GM23338 (cell line): Measurements from ENCODE around the gene SH3PXD2B. TPM values are rescaled to one million over a fixed set of nuclear protein-coding genes. Genes with fewer than 3 reads are reported as not detected.
A peak's percentile ranks its signal among the peaks of the same experiment; 100 is the strongest.

Experiments
- ATAC-seq: fragments of 200-7000 bp; cut with Tn5 transposase; 3 replicates; pipeline ENCODE4 v1.9.1; 2020
- DNase-seq: peaks from one replicate; pipeline ENCODE4 v3.0.0-alpha.2; 2015; ENCODE audit warnings: low spot score
- H2AFZ ChIP-seq: fragments of 200-600 bp; sonication (generic); 2 replicates; pipeline ENCODE4 v1.8.0; 2016; ENCODE audit warnings: antibody characterized with exemption, mild to moderate bottlenecking, moderate library complexity
- H3F3A ChIP-seq: fragments of 200-600 bp; sonication (generic); replicated peaks from 2 replicates; pipeline ENCODE4 v1.8.0; 2017; ENCODE audit warnings: antibody characterized with exemption, mixed run types, low read depth
- H3K27ac ChIP-seq: fragments of 200-600 bp; sonication (generic); 2 replicates; pipeline ENCODE4 v1.6.1; 2016; ENCODE audit warnings: low read depth
- H3K27me3 ChIP-seq: fragments of 200-600 bp; sonication (generic); 2 replicates; pipeline ENCODE4 v1.8.0; 2016; ENCODE audit warnings: mild to moderate bottlenecking, mixed run types, moderate library complexity; ENCODE audit not compliant: insufficient read depth
- H3K36me3 ChIP-seq: fragments of 200-600 bp; sonication (generic); 2 replicates; pipeline ENCODE4 v1.8.0; 2016; ENCODE audit warnings: mild to moderate bottlenecking; ENCODE audit not compliant: insufficient read depth
- H3K4me1 ChIP-seq: fragments of 200-600 bp; sonication (generic); 2 replicates; pipeline ENCODE4 v1.8.0; 2016; ENCODE audit warnings: mild to moderate bottlenecking, moderate library complexity; ENCODE audit not compliant: insufficient read depth
- H3K4me2 ChIP-seq: fragments of 200-600 bp; sonication (generic); 2 replicates; pipeline ENCODE4 v1.7.1; 2017; ENCODE audit warnings: mixed run types
- H3K4me3 ChIP-seq: fragments of 200-600 bp; sonication (generic); 2 replicates; pipeline ENCODE4 v1.6.1; 2016; ENCODE audit warnings: mixed run types
- H3K79me2 ChIP-seq: fragments of 200-600 bp; sonication (generic); replicated peaks from 2 replicates; pipeline ENCODE4 v1.8.0; 2017; ENCODE audit warnings: mild to moderate bottlenecking; ENCODE audit not compliant: insufficient read depth
- H3K9me2 ChIP-seq: fragments of 200-600 bp; sonication (generic); 2 replicates; pipeline ENCODE4 v1.8.0; 2017; ENCODE audit not compliant: insufficient read depth
- H4K20me1 ChIP-seq: fragments of 200-600 bp; sonication (generic); replicated peaks from 2 replicates; pipeline ENCODE4 v1.8.0; 2017; ENCODE audit warnings: mild to moderate bottlenecking; ENCODE audit not compliant: insufficient read depth
- H3K27ac Mint-ChIP-seq: 2 replicates; pipeline ENCODE4 v1.8.0; 2020; ENCODE audit warnings: inconsistent platforms, mild to moderate bottlenecking, moderate library complexity, mixed read lengths
- H3K27me3 Mint-ChIP-seq: 3 replicates; pipeline ENCODE4 v1.8.0; 2022; ENCODE audit warnings: low read depth, mild to moderate bottlenecking, moderate library complexity, mixed read lengths, inconsistent platforms; ENCODE audit not compliant: insufficient read depth, poor library complexity
- H3K36me3 Mint-ChIP-seq: 3 replicates; pipeline ENCODE4 v1.8.0; 2021; ENCODE audit warnings: low read depth, mild to moderate bottlenecking, inconsistent platforms, moderate library complexity, mixed read lengths
- H3K4me1 Mint-ChIP-seq: 3 replicates; pipeline ENCODE4 v1.8.0; 2020; ENCODE audit warnings: mild to moderate bottlenecking, inconsistent platforms, mixed read lengths
- H3K4me3 Mint-ChIP-seq: 3 replicates; pipeline ENCODE4 v1.8.0; 2021; ENCODE audit warnings: moderate library complexity, mild to moderate bottlenecking, inconsistent platforms, mixed read lengths
- H3K9me3 Mint-ChIP-seq: 3 replicates; pipeline ENCODE4 v1.8.0; 2020; ENCODE audit warnings: moderate library complexity, mild to moderate bottlenecking, inconsistent platforms, mixed read lengths
- CREB1 ChIP-seq: fragments of 250-450 bp; sonication (Bioruptor Pico); IDR thresholded peaks from 2 replicates; pipeline ENCODE4 v1.5.0; 2020; ENCODE audit warnings: low read depth, mild to moderate bottlenecking, moderate library complexity
- ETS1 ChIP-seq: IDR thresholded peaks from 2 replicates; pipeline ENCODE4 v1.6.1; 2016; ENCODE audit warnings: antibody characterized with exemption
- EZH2 ChIP-seq: fragments of 200-600 bp; sonication (generic); IDR thresholded peaks from one replicate; pipeline ENCODE4 v1.8.0; 2017; ENCODE audit warnings: antibody characterized with exemption, mild to moderate bottlenecking, low read depth; ENCODE audit not compliant: unreplicated experiment
- EZH2phosphoT487 ChIP-seq: fragments of 200-600 bp; sonication (generic); IDR thresholded peaks from one replicate; pipeline ENCODE4 v1.8.1; 2018; ENCODE audit warnings: antibody characterized with exemption; ENCODE audit not compliant: unreplicated experiment
- JUNB ChIP-seq: IDR thresholded peaks from one replicate; pipeline ENCODE4 v1.6.1; 2016; ENCODE audit warnings: antibody characterized with exemption; ENCODE audit not compliant: unreplicated experiment
- NANOG ChIP-seq: IDR thresholded peaks from 2 replicates; pipeline ENCODE4 v1.6.1; 2016; ENCODE audit warnings: antibody characterized with exemption, borderline replicate concordance
- POLR2AphosphoS5 ChIP-seq: IDR thresholded peaks from 2 replicates; pipeline ENCODE4 v1.6.1; 2016; ENCODE audit warnings: antibody characterized with exemption, low read depth
- REST ChIP-seq: IDR thresholded peaks from one replicate; pipeline ENCODE4 v1.6.1; 2018; ENCODE audit warnings: antibody characterized with exemption; ENCODE audit not compliant: unreplicated experiment
- ZNF114 ChIP-seq: fragments of 250-450 bp; sonication (Bioruptor Pico); IDR thresholded peaks from 2 replicates; pipeline ENCODE4 v1.5.0; 2020; ENCODE audit warnings: mild to moderate bottlenecking, moderate library complexity
- ZNF331 ChIP-seq: fragments of 250-450 bp; sonication (Bioruptor Pico); IDR thresholded peaks from 2 replicates; pipeline ENCODE4 v1.5.0; 2020; ENCODE audit warnings: low read depth, mild to moderate bottlenecking, moderate library complexity
- ZNF462 ChIP-seq: fragments of 250-450 bp; sonication (Bioruptor Pico); IDR thresholded peaks from 2 replicates; pipeline ENCODE4 v1.5.0; 2020; ENCODE audit warnings: mild to moderate bottlenecking, moderate library complexity
- polyA plus RNA-seq: library from polyadenylated mRNA; unstranded; fragments of >200 nt; fragmentation: Nextera tagmentation; extraction: Ambion mirVana; gene quantifications from 2 replicates; pipeline ENCODE4 v1.2.1, GENCODE V29; 2016
- total RNA-seq: library from RNA; depleted of rRNA; stranded (reverse); fragments of >200 nt; shearing (Covaris generic); gene quantifications from 2 replicates; pipeline ENCODE4 v1.2.3, GENCODE V29; 2014
- TF ChIP-seq, protein P1 (sequence below), 2 experiments: fragments of 200-600 bp in 1 of 2; sonication (generic) in 1 of 2; conservative IDR thresholded peaks; 2 replicates each; pipeline versions ENCODE4 v1.5.1 to v1.6.1; 2016 to 2017; ENCODE audit warnings: antibody characterized with exemption in 2 of 2, low read depth in 2 of 2, mild to moderate bottlenecking in 2 of 2, moderate library complexity in 1 of 2

Gene SH3PXD2B
- total and polyA plus RNA-seq, 2 experiments from 2014 or later: 40.2 to 52.5 TPM

GRCh38 chr5:172315587-172316493, 138.5 kb downstream of the SH3PXD2B start:
- no peaks in the 10 kb centered on the region for H3K9me3 Mint-ChIP-seq

More at GRCh38 chr5:172315587-172316493, 138.5 kb downstream of the SH3PXD2B start:
- H3F3A ChIP-seq: no peaks in the 10 kb centered on the region
- H3K36me3 Mint-ChIP-seq: no peaks in the 10 kb centered on the region
- no peak for DNase-seq
- H3K4me3 Mint-ChIP-seq: no peak overlapping the region
- H3K9me2 ChIP-seq: no peaks in the 10 kb centered on the region
- TF ChIP-seq EZH2 (no peak), ZNF114 (CRISPR knock-in tag) (no peak), REST (no peak), EZH2phosphoT487 (no peak), POLR2AphosphoS5 (no peak), JUNB (no peak), ETS1 (no peak), ZNF331 (CRISPR knock-in tag) (no peak), CREB1 (CRISPR knock-in tag) (no peak), ZNF462 (CRISPR knock-in tag) (no peak), NANOG (no peak)
- TF ChIP-seq, protein P1, sequence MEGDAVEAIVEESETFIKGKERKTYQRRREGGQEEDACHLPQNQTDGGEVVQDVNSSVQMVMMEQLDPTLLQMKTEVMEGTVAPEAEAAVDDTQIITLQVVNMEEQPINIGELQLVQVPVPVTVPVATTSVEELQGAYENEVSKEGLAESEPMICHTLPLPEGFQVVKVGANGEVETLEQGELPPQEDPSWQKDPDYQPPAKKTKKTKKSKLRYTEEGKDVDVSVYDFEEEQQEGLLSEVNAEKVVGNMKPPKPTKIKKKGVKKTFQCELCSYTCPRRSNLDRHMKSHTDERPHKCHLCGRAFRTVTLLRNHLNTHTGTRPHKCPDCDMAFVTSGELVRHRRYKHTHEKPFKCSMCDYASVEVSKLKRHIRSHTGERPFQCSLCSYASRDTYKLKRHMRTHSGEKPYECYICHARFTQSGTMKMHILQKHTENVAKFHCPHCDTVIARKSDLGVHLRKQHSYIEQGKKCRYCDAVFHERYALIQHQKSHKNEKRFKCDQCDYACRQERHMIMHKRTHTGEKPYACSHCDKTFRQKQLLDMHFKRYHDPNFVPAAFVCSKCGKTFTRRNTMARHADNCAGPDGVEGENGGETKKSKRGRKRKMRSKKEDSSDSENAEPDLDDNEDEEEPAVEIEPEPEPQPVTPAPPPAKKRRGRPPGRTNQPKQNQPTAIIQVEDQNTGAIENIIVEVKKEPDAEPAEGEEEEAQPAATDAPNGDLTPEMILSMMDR (conservative IDR thresholded peaks at IDR 0.05; ENCODE audit: low read depth in 2 of 2): no peak
- H3K4me1 Mint-ChIP-seq: no peaks in the 10 kb centered on the region
- no peak overlapping the region for H3K4me2 ChIP-seq
- no peaks in the 10 kb centered on the region for H3K36me3 ChIP-seq
- no peak overlapping the region for H3K27ac Mint-ChIP-seq
- H4K20me1 ChIP-seq: no peaks in the 10 kb centered on the region
- peak overlapping the region; percentile 47; the same call in 1 of the 2 replicates for H2AFZ ChIP-seq
- no peaks in the 10 kb centered on the region for H3K27me3 ChIP-seq
- H3K27me3 Mint-ChIP-seq: peaks cover 2% of the 10 kb centered on the region
- no peak for ATAC-seq
- no peak overlapping the region for H3K27ac ChIP-seq
- no peaks in the 10 kb centered on the region for H3K4me1 ChIP-seq
- no peaks in the 10 kb centered on the region for H3K79me2 ChIP-seq
- H3K4me3 ChIP-seq: no peak overlapping the region
